ENCODE data around the gene FBXO17. TPM values are rescaled to one million over a fixed set of nuclear protein-coding genes. Genes with fewer than 3 reads are reported as not detected.
A peak's percentile ranks its signal among the peaks of the same experiment; 100 is the strongest.

Gene FBXO17
- total and polyA plus RNA-seq, 2 of the 13 experiments (the other 11 are each of a cell fraction or from before 2014, with no cell fraction given): 22.1 to 58.7 TPM

GRCh38 chr19:38899447-38900201 is 75.9 kb downstream of the FBXO17 start, which contains the start of the genes NFKBIB and SIRT2 (continued):
- TF ChIP-seq SNAPC4 (CRISPR knock-in tag; IDR thresholded peaks at IDR 0.05) (peak; percentile 74; the same call in 1 of the 2 replicates), KDM1A (CRISPR knock-in tag; IDR thresholded peaks at IDR 0.05) (no peak), FOSL1 (CRISPR knock-in tag; IDR thresholded peaks at IDR 0.05; ENCODE audit: borderline replicate concordance) (no peak), DRAP1 (CRISPR knock-in tag; IDR thresholded peaks at IDR 0.05) (peak; percentile 56; the same call in 1 of the 2 replicates), ZBTB49 (CRISPR knock-in tag; IDR thresholded peaks at IDR 0.05; ENCODE audit: borderline replicate concordance) (no peak), TAF1 (CRISPR knock-in tag; IDR thresholded peaks at IDR 0.05) (peak; percentile 30; the same call in 1 of the 2 replicates), RXRA (CRISPR knock-in tag; IDR thresholded peaks at IDR 0.05) (peak; percentile 38), HDAC1 (CRISPR knock-in tag; IDR thresholded peaks at IDR 0.05) (peak; percentile 82), ZNF615 (CRISPR knock-in tag; IDR thresholded peaks at IDR 0.05; ENCODE audit: borderline replicate concordance) (no peak), PREB (CRISPR knock-in tag; IDR thresholded peaks at IDR 0.05) (no peak), MAFK (conservative IDR thresholded peaks at IDR 0.05 in 1 of 2, IDR thresholded peaks at IDR 0.05 in 1 of 2; ENCODE audit: low read length in 2 of 2) (peak; percentile 15 to 34; a peak in 1 of 4 replicates), ATF2 (CRISPR knock-in tag; IDR thresholded peaks at IDR 0.05) (peak; percentile 40; the same call in 1 of the 2 replicates), HOXD1 (CRISPR knock-in tag; IDR thresholded peaks at IDR 0.05) (0 out of 2 replicates have a peak, but pooled peaks have one; percentile 58), ZNF274 (CRISPR knock-in tag; IDR thresholded peaks at IDR 0.05) (no peak), ZBTB26 (CRISPR knock-in tag; IDR thresholded peaks at IDR 0.05; ENCODE audit: borderline replicate concordance) (no peak; the same call in 1 of the 2 replicates), NFE2 (CRISPR knock-in tag; IDR thresholded peaks at IDR 0.05) (no peak), ZNF775 (CRISPR knock-in tag; IDR thresholded peaks at IDR 0.05; ENCODE audit: borderline replicate concordance) (no peak)
